GM21360 (cell line): ENCODE results near the gene HDAC7.
"Not testable (repeated sequence)": the region's sequence is repeated elsewhere in the genome, so short reads cannot be mapped to it uniquely, and the experiment has no call there.

Experiments used
- ATAC-seq: cut with Tn5 transposase; IDR thresholded peaks from one replicate; pipeline ENCODE4 v1.9.1; 2021; ENCODE audit warnings: mild to moderate bottlenecking, moderate library complexity; ENCODE audit not compliant: unreplicated experiment

HDAC7 gene

GRCh38 chr12:47815447-47815846 is 4.3 kb downstream of the HDAC7 start:
- not testable (repeated sequence) for ATAC-seq

GRCh38 chr12:47814539-47815170 is 5.0 kb downstream of the HDAC7 start:
- ATAC-seq, result no peak

GRCh38 chr12:47813511-47814196 is 6.0 kb downstream of the HDAC7 start:
- peak; percentile 24 for ATAC-seq

GRCh38 chr12:47812797-47813510 is 6.7 kb downstream of the HDAC7 start:
- peak; percentile 55 for ATAC-seq

- ATAC-seq, result no peak
These were observed 7.9 kb downstream of the HDAC7 start for GRCh38 chr12:47811581-47812484.

- ATAC-seq, result no peak
These were observed 8.7 kb downstream of the HDAC7 start for GRCh38 chr12:47811072-47811396.

- ATAC-seq, result not testable (repeated sequence)
These were observed 10.2 kb downstream of the HDAC7 start for GRCh38 chr12:47809518-47809917.

GRCh38 chr12:47808574-47809365 is 10.9 kb downstream of the HDAC7 start:
- no peak for ATAC-seq

- ATAC-seq, result no peak
These were observed 11.7 kb downstream of the HDAC7 start for GRCh38 chr12:47808050-47808449.

GRCh38 chr12:47807338-47807737 is 12.4 kb downstream of the HDAC7 start:
- ATAC-seq, result no peak

- ATAC-seq, result no peak
These were observed 14.3 kb downstream of the HDAC7 start for GRCh38 chr12:47805417-47805816.

- ATAC-seq, result no peak
These were observed 15.5 kb downstream of the HDAC7 start for GRCh38 chr12:47804171-47804570.

- ATAC-seq, result no peak
These were observed 16.4 kb downstream of the HDAC7 start for GRCh38 chr12:47803191-47803875.

- ATAC-seq, result no peak
These were observed 17.4 kb downstream of the HDAC7 start for GRCh38 chr12:47802312-47802711.

GRCh38 chr12:47801904-47802246 is 17.8 kb downstream of the HDAC7 start:
- ATAC-seq, result no peak

GRCh38 chr12:47801170-47801903 is 18.4 kb downstream of the HDAC7 start:
- no peak for ATAC-seq

- no peak for ATAC-seq
These were observed 19.1 kb downstream of the HDAC7 start for GRCh38 chr12:47800582-47800981.

- no peak for ATAC-seq
These were observed 20.2 kb downstream of the HDAC7 start for GRCh38 chr12:47799357-47799955.
